ENCODE measurements around the gene CAMK2D.

CAMK2D gene

DNA sequence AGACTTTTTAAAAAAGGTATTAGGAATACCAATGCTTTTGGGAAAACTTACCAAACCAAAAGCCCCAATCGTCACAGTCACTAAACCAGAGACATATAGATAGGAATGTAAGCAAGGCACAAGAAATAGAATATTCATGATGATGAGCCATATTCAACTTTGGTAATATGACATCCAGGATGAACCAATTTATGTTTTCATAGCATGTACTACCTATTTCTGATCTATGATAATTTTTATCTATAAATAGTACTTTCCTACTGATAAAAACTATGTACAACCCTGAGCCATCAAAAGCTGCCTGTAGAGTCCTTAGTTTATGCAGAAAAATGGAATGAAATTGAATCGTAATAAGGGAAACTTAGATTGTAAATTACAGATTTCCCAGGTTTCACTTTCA is 18.9 kb downstream of the CAMK2D start:
- in situ Hi-C loops (cut with HindIII; ENCODE audit: low sequenced_read_pairs): no loop called here
- DNase-seq (ENCODE audit: low read depth): no peak
- TF ChIP-seq, protein P1, sequence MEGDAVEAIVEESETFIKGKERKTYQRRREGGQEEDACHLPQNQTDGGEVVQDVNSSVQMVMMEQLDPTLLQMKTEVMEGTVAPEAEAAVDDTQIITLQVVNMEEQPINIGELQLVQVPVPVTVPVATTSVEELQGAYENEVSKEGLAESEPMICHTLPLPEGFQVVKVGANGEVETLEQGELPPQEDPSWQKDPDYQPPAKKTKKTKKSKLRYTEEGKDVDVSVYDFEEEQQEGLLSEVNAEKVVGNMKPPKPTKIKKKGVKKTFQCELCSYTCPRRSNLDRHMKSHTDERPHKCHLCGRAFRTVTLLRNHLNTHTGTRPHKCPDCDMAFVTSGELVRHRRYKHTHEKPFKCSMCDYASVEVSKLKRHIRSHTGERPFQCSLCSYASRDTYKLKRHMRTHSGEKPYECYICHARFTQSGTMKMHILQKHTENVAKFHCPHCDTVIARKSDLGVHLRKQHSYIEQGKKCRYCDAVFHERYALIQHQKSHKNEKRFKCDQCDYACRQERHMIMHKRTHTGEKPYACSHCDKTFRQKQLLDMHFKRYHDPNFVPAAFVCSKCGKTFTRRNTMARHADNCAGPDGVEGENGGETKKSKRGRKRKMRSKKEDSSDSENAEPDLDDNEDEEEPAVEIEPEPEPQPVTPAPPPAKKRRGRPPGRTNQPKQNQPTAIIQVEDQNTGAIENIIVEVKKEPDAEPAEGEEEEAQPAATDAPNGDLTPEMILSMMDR (IDR thresholded peaks at IDR 0.05; ENCODE audit: low read depth, low read length, missing control alignments): no peak
- H3K4me3 ChIP-seq (ENCODE audit: low read depth, low read length): no peak overlapping the region

DNA sequence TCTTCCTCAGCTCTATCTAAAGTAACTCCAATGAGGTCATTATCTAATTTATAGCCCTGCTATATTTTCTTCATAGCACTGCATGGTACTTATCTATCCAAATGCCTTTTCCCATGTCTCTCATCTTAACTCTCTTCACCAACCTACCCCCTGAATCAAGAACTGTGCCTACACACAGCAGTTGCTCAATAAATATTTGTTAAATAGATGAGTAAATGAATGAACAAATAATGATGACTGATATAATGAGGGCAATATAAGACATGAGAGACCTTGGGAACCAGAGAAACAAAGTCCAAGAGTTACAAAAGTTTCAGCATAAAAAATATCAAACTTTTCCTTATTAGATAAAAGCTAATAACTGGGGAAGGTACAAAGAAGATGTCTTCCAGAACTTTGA is 19.6 kb downstream of the CAMK2D start:
- TF ChIP-seq, protein P1 (IDR thresholded peaks at IDR 0.05; ENCODE audit: low read depth, low read length, missing control alignments): no peak
- in situ Hi-C loops (cut with HindIII; ENCODE audit: low sequenced_read_pairs): no loop called here
- H3K4me3 ChIP-seq (ENCODE audit: low read depth, low read length): no peak overlapping the region
- DNase-seq (ENCODE audit: low read depth): no peak

DNA sequence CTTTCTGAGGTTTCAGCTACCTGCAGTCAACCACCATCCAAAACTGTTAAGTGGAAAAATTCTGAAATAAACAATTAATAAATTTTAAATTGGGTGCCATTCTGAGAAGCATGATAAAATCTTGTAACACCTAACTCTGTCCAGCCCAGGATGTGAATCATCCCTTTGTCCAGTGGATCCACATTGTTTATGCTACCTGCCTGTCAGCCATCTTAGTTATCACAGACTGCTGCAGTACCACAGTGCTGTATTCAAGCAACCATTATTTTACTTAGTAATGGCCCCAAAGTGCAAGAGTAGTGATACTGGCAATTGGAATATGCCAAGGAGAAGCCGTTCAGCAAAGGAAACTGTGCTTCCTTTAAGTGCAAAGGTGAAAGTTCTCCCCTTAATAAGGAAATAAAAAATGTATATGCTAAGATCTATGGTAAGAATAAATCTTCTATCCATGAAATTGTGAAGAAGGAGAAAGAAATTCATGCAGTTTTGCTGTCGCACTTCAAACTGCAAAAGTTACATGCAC is 20.6 kb downstream of the CAMK2D start:
- no peak overlapping the region for H3K4me3 ChIP-seq (ENCODE audit: low read depth, low read length)
- DNase-seq (ENCODE audit: low read depth): no peak
- in situ Hi-C loops (cut with HindIII; ENCODE audit: low sequenced_read_pairs): no loop called here
- TF ChIP-seq, protein P1 (IDR thresholded peaks at IDR 0.05; ENCODE audit: low read depth, low read length, missing control alignments): no peak

DNA sequence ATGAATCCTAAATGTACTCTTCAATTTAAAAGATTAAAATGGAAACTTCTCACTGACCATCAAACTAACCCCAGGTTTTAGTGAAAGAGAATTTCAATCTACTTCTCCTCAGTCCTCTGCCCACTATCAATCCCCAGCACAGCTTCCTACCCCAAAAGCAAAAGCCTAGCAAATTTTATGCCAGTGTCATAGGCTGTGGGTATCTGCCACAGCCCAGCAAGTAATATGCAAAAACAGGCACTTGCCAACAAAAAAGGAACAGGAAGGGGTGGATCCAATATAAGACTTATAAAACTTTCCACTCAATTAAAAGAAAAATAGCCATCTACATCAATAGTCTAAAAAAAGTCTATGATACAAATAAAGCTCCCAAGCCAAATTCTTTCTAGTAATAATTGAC is 22.3 kb downstream of the CAMK2D start:
- TF ChIP-seq, protein P1 (IDR thresholded peaks at IDR 0.05; ENCODE audit: low read depth, low read length, missing control alignments): no peak
- DNase-seq (ENCODE audit: low read depth): no peak
- no peak overlapping the region for H3K4me3 ChIP-seq (ENCODE audit: low read depth, low read length)

DNA sequence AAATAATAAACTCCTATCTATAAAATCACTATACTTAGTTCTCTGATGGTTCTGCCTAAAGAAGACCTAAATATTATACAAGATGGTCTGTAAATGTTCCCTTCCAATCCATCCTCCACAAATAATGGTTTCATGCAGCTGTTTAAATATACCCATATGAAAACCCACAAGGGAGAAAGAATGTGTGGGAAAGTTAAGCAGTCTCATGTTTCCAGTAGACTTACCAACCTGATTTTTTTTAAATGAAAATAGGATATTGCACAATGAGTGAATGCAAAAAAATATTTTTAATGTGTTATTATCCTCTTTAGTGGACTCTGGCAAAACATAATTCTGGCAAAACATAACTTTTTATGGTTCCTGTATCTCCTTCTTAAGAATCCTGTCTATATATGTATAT is 23.3 kb downstream of the CAMK2D start:
- peak; percentile 76 for DNase-seq (ENCODE audit: low read depth)
- TF ChIP-seq, protein P1 (IDR thresholded peaks at IDR 0.05; ENCODE audit: low read depth, low read length, missing control alignments): no peak
- no peak overlapping the region for H3K4me3 ChIP-seq (ENCODE audit: low read depth, low read length)
- in situ Hi-C loops (cut with HindIII; ENCODE audit: low sequenced_read_pairs): no loop called here

More for the DNA sequence above, 22.3 kb downstream of the CAMK2D start:
- in situ Hi-C loops (cut with HindIII; ENCODE audit: low sequenced_read_pairs): no loop called here

DNA sequence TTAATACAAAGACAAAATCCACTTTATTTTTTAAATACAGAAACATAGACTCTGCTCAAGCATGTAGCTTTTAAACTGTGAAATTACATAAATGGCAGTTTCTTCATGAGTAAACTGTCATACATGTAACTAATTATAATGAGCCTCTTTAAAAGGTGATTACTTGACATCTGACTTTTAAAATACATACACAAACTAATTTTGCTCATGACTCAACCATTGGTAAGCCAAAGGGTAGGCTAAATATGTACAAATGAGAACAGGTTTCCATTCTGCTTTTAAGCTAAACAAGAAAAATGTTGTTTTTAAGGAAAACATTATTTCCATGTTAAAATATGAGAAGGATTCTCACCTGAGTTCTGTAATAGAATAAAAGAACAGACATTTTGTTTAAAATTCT is 27.9 kb downstream of the CAMK2D start:
- no peak overlapping the region for H3K4me3 ChIP-seq (ENCODE audit: low read depth, low read length)
- TF ChIP-seq, protein P1 (IDR thresholded peaks at IDR 0.05; ENCODE audit: low read depth, low read length, missing control alignments): no peak
- in situ Hi-C loops (cut with HindIII; ENCODE audit: low sequenced_read_pairs): no loop called here
- no peak for DNase-seq (ENCODE audit: low read depth)
